ENCODE data around the gene TMIGD3. TPM values are rescaled to one million over a fixed set of nuclear protein-coding genes. Genes with fewer than 3 reads are reported as not detected.

TMIGD3 gene
- polyA plus RNA-seq, 3 donors: 1.1 to 1.8 (median 1.2) TPM

- peak; percentile 96 to 99 (median 98) for DNase-seq (ENCODE audit: low read depth in 3 of 3, low spot score in 2 of 3)
Observed at GRCh38 chr1:111448918-111449702, 54.3 kb downstream of the TMIGD3 start, which contains the start of the genes ATP5PB and WDR77. Gene ATP5PB (plus strand): TSS chr1:111449464. CDS start chr1:111449542, 78 bp downstream. Gene WDR77 (minus strand): TSS chr1:111449256. CDS start chr1:111449169, 87 bp downstream.

- no peak for DNase-seq (ENCODE audit: low read depth in 3 of 3, low spot score in 2 of 3)
Observed at GRCh38 chr1:111448482-111448917, 54.9 kb downstream of the TMIGD3 start.

DNA sequence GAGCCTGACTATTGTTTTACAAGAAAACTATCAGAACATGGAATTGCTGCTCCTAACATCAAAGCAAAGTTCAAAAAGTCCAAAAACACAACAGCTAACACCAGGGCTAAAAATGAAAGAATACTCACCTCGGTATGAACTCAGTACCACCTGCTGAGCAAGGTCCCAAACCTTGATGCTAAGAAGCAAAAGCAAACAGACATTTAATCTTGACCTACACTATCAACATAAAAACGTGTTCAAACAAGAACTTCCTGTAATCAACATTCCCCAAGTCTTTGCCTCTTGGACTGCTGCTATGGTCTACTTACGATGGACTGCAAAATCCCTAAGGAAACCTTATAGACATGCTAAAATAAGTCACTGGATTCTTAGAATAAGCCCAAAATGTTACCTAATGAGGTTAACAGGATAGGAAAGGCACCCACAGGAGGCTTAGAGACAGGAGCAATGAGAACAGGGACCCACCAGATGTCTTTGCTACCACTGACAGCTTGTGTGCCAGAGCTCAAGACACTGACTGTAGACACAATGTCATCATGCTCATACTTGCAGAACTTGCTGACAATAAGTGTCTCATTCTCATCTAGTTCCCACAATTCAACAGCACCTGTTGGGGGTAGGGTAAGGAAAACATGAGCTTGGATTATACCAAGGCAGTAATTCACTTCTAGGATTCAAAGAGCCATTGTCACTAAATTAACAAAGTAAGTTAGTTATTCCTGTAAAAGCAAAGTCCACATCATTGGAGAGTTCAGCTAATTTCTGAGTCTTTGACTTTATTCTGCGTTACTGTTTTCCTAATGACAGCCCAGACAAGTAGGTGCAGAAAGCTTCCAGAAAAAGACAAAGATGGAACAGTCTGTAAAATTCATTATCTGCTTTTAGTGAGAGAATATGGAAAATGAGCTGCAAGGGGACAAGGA lies 56.2 kb downstream of the TMIGD3 start:
- DNase-seq (ENCODE audit: low read depth in 3 of 3, low spot score in 2 of 3): no peak

GRCh38 chr1:111446546-111446945 lies 56.9 kb downstream of the TMIGD3 start:
- DNase-seq (ENCODE audit: low read depth in 3 of 3, low spot score in 2 of 3): no peak

DNA sequence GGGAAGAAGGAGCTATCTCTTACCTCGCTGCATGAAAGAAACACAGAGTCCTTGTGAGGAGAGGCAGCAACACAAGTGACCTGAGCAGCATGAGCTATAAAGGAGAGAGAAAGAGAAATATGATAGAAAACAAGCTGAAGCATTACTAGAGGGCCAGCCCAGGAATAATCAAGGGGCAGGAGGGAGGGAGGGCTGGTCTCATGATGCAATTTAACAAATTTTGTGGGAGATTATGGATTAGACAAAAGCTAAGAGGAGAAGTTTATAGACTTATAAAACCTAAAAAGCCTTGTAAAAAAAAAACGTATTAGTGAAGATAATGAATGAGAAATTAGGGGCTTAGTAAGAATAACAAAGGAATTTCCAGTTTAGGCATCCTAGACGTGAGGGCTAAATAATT lies 59.4 kb downstream of the TMIGD3 start:
- DNase-seq (ENCODE audit: low read depth in 3 of 3, low spot score in 2 of 3): no peak

- no peak for DNase-seq (ENCODE audit: low read depth in 3 of 3, low spot score in 2 of 3)
Observed at GRCh38 chr1:111442457-111442856, 61.0 kb downstream of the TMIGD3 start.

- DNase-seq (ENCODE audit: low read depth in 3 of 3, low spot score in 2 of 3): no peak
Observed at GRCh38 chr1:111441573-111442192, 61.8 kb downstream of the TMIGD3 start.

DNA sequence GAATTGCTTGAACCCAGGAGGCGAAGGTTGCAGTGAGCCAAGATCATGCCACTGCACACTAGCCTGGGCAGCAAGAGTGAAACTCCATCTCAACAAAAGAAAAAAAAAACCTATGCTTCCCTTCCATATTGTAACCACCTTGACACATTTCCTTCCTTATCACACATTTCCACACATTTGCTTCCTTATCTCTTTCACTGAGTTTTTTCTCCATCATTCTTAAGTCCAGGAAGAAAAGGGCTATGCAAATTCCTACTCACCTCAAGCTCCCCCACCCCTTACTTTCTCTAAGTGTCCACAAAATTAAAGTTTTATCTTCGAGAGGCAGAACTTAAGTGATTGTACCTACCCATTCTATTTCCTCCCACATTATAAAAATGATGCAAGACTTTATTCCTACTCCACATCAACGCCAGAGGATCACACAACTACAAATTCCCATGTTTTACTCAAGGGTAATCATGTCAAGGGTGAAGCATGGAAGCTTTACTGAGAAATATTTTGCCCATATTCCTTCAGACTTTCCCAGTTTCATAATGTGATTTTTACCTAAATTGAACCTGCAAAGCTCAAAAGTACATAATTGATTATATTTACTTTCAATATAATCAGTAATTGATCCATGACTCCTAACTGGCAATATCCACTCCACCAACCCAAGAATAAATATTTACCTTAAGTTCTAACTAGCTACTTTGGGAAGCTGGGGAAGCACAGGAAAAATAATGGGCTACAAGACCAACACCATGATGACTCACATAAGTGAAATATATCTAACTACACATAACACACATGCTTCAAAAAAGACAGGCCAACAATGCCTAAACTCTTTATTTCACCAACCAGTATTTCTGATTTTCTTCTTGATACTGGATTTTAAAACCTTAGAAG lies 63.7 kb downstream of the TMIGD3 start:
- no peak for DNase-seq (ENCODE audit: low read depth in 3 of 3, low spot score in 2 of 3)

DNA sequence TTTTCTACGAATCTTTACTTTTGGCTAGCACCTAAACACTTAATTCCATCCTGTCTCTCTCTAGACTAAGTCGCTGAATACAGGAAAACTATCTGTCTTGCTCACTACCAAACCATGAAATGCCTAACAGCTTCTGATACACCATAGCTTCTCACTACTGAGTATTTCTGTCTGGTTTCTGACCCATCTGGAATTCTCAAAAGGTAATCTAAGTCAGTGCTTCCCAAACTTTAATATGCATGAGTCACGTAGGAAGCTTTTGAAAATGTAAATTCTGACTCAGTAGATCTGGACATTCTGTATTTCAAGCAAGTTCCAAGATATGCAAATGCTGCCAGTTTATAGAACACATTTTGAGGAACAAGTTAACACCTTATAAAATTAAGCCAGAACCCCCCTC lies 66.7 kb downstream of the TMIGD3 start:
- DNase-seq (ENCODE audit: low read depth in 3 of 3, low spot score in 2 of 3): no peak

Other genes starting within 250 kb of the TMIGD3 start
- gene CHIA, start 212.8 kb downstream of the TMIGD3 start, polyA plus RNA-seq (ENCODE audit: insufficient read length in 3 of 3): not detected
- 1 to 10 TPM; 2.9 to 4.0 (median 3.7) TPM for gene OVGP1, start 75.9 kb downstream of the TMIGD3 start, polyA plus RNA-seq (ENCODE audit: insufficient read length in 3 of 3)
- gene WDR77, start 54.4 kb downstream of the TMIGD3 start, polyA plus RNA-seq (ENCODE audit: insufficient read length in 3 of 3): 10 to 100 TPM; 41.3 to 45.4 (median 42.1) TPM
- gene ATP5PB, start 54.2 kb downstream of the TMIGD3 start, polyA plus RNA-seq (ENCODE audit: insufficient read length in 3 of 3): 100 to 1,000 TPM; 438 to 460 (median 449) TPM
- 1 to 10 TPM; 3.5 to 4.2 (median 3.7) TPM for gene C1orf162, start 29.6 kb downstream of the TMIGD3 start, polyA plus RNA-seq (ENCODE audit: insufficient read length in 3 of 3)
- gene ADORA3, start within 50 bp of the TMIGD3 start, polyA plus RNA-seq (ENCODE audit: insufficient read length in 3 of 3): under 1 TPM; 0.44 to 0.89 (median 0.55) TPM
- gene RAP1A, start 116.2 kb upstream of the TMIGD3 start, polyA plus RNA-seq (ENCODE audit: insufficient read length in 3 of 3): 10 to 100 TPM; 85.1 to 88.5 (median 85.6) TPM
- gene INKA2, start 235.8 kb upstream of the TMIGD3 start, polyA plus RNA-seq (ENCODE audit: insufficient read length in 3 of 3): 1 to 10 TPM; 1.3 to 3.8 (median 2.4) TPM